ENCODE measurements around the gene SGMS1.
A peak's percentile ranks its signal among the peaks of the same experiment; 100 is the strongest.
"Not testable (repeated sequence)": the region's sequence is repeated elsewhere in the genome, so short reads cannot be mapped to it uniquely, and the experiment has no call there.

Gene SGMS1

GRCh38 chr10:50653758-50654157 lies 30.0 kb upstream of the SGMS1 start:
- no peak for TF ChIP-seq CTCF (IDR thresholded peaks at IDR 0.05; ENCODE audit: control insufficient read depth, insufficient read depth, low read depth, low read length, missing control alignments)
- H3K4me3 ChIP-seq (ENCODE audit: control insufficient read depth, low read depth, low read length) = no peak overlapping the region
- DNase-seq (ENCODE audit: low read depth) = no peak

GRCh38 chr10:50653142-50653541 lies 29.4 kb upstream of the SGMS1 start:
- no peak overlapping the region for H3K4me3 ChIP-seq (ENCODE audit: control insufficient read depth, low read depth, low read length)
- DNase-seq (ENCODE audit: low read depth) = peak; percentile 10
- peak; percentile 71 for TF ChIP-seq CTCF (IDR thresholded peaks at IDR 0.05; ENCODE audit: control insufficient read depth, insufficient read depth, low read depth, low read length, missing control alignments)

GRCh38 chr10:50651808-50652207 lies 28.1 kb upstream of the SGMS1 start:
- TF ChIP-seq CTCF (IDR thresholded peaks at IDR 0.05; ENCODE audit: control insufficient read depth, insufficient read depth, low read depth, low read length, missing control alignments) = no peak
- H3K4me3 ChIP-seq (ENCODE audit: control insufficient read depth, low read depth, low read length) = no peak overlapping the region
- no peak for DNase-seq (ENCODE audit: low read depth)

- no peak for TF ChIP-seq CTCF (IDR thresholded peaks at IDR 0.05; ENCODE audit: control insufficient read depth, insufficient read depth, low read depth, low read length, missing control alignments)
- no peak overlapping the region for H3K4me3 ChIP-seq (ENCODE audit: control insufficient read depth, low read depth, low read length)
- DNase-seq (ENCODE audit: low read depth) = no peak
These were observed 26.7 kb upstream of the SGMS1 start for GRCh38 chr10:50650481-50650880.

GRCh38 chr10:50648935-50649227 lies 25.1 kb upstream of the SGMS1 start:
- TF ChIP-seq CTCF (IDR thresholded peaks at IDR 0.05; ENCODE audit: control insufficient read depth, insufficient read depth, low read depth, low read length, missing control alignments) = no peak
- no peak for DNase-seq (ENCODE audit: low read depth)
- no peak overlapping the region for H3K4me3 ChIP-seq (ENCODE audit: control insufficient read depth, low read depth, low read length)

GRCh38 chr10:50648089-50648934 lies 24.6 kb upstream of the SGMS1 start:
- TF ChIP-seq CTCF (IDR thresholded peaks at IDR 0.05; ENCODE audit: control insufficient read depth, insufficient read depth, low read depth, low read length, missing control alignments) = no peak
- H3K4me3 ChIP-seq (ENCODE audit: control insufficient read depth, low read depth, low read length) = no peak overlapping the region
- no peak for DNase-seq (ENCODE audit: low read depth)

GRCh38 chr10:50647350-50647749 lies 23.6 kb upstream of the SGMS1 start:
- DNase-seq (ENCODE audit: low read depth) = not testable (repeated sequence)

More at GRCh38 chr10:50647350-50647749, 23.6 kb upstream of the SGMS1 start:
- H3K4me3 ChIP-seq (ENCODE audit: control insufficient read depth, low read depth, low read length) = not testable (repeated sequence)

Data from AG09309 (cell line).